ENCODE measurements around the gene TMEM181. TPM values are rescaled to one million over a fixed set of nuclear protein-coding genes. Genes with fewer than 3 reads are reported as not detected.

TMEM181 gene
- total RNA-seq, 1 donor from 2014 or later: 42.2 TPM

GRCh38 chr6:158635427-158636073, 75.7 kb downstream of the TMEM181 start:
- Mint-ChIP-seq H3K27ac (ENCODE audit: unreplicated experiment) (peak overlapping the region; percentile 36), H3K36me3 (ENCODE audit: low read depth) (peaks cover 36% of the 10 kb centered on the region), H3K9me3 (ENCODE audit: low read depth) (no peaks in the 10 kb centered on the region), H3K4me3 (ENCODE audit: unreplicated experiment) (no peak overlapping the region), H3K27me3 (ENCODE audit: low read depth) (no peaks in the 10 kb centered on the region), H3K4me1 (ENCODE audit: low read depth) (peaks cover 42% of the 10 kb centered on the region)
- DNase-seq (ENCODE audit: low spot score): no peak
- TF ChIP-seq CTCF (IDR thresholded peaks at IDR 0.05): no peak

DNA sequence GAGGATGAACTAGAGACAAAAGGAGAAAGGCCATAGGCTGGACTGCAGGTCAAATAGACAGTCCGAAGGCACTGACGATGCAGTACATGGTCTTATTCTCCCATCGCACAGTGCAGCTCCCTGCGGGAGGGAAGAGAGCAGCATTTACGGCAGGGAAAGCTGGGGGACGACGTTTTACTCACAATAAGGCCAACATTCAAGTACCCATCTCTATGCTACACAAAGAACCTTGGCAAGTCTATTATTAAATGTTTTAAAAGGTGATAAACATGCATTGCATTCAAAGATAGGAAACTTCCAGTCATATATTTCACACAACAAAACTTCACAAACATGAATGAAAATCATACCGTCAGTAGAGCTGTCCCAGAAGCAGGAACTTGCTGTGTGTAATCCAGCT, 76.9 kb downstream of the TMEM181 start:
- H3K36me3 Mint-ChIP-seq (ENCODE audit: low read depth): peaks cover 31% of the 10 kb centered on the region
- peaks cover 41% of the 10 kb centered on the region for H3K4me1 Mint-ChIP-seq (ENCODE audit: low read depth)
- no peaks in the 10 kb centered on the region for H3K27me3 Mint-ChIP-seq (ENCODE audit: low read depth)
- no peak for TF ChIP-seq CTCF (IDR thresholded peaks at IDR 0.05)
- H3K27ac Mint-ChIP-seq (ENCODE audit: unreplicated experiment): no peak overlapping the region
- H3K9me3 Mint-ChIP-seq (ENCODE audit: low read depth): no peaks in the 10 kb centered on the region
- DNase-seq (ENCODE audit: low spot score): no peak
- H3K4me3 Mint-ChIP-seq (ENCODE audit: unreplicated experiment): no peak overlapping the region

GRCh38 chr6:158638324-158638854, 78.5 kb downstream of the TMEM181 start:
- H3K4me1 Mint-ChIP-seq (ENCODE audit: low read depth): peaks cover 51% of the 10 kb centered on the region
- H3K4me3 Mint-ChIP-seq (ENCODE audit: unreplicated experiment): no peak overlapping the region
- no peaks in the 10 kb centered on the region for H3K9me3 Mint-ChIP-seq (ENCODE audit: low read depth)
- peaks cover 28% of the 10 kb centered on the region for H3K36me3 Mint-ChIP-seq (ENCODE audit: low read depth)
- no peak for TF ChIP-seq CTCF (IDR thresholded peaks at IDR 0.05)
- DNase-seq (ENCODE audit: low spot score): no peak
- no peaks in the 10 kb centered on the region for H3K27me3 Mint-ChIP-seq (ENCODE audit: low read depth)
- peak overlapping the region; percentile 34 for H3K27ac Mint-ChIP-seq (ENCODE audit: unreplicated experiment)

- Mint-ChIP-seq H3K4me3 (ENCODE audit: unreplicated experiment) (no peak overlapping the region), H3K27me3 (ENCODE audit: low read depth) (no peaks in the 10 kb centered on the region), H3K27ac (ENCODE audit: unreplicated experiment) (peak overlapping the region; percentile 34), H3K36me3 (ENCODE audit: low read depth) (peaks cover 28% of the 10 kb centered on the region), H3K9me3 (ENCODE audit: low read depth) (no peaks in the 10 kb centered on the region), H3K4me1 (ENCODE audit: low read depth) (peaks cover 56% of the 10 kb centered on the region)
- TF ChIP-seq CTCF (IDR thresholded peaks at IDR 0.05): no peak
- no peak for DNase-seq (ENCODE audit: low spot score)
Observed at GRCh38 chr6:158639056-158639455, 79.2 kb downstream of the TMEM181 start.

GRCh38 chr6:158640519-158640918, 80.6 kb downstream of the TMEM181 start:
- no peaks in the 10 kb centered on the region for H3K27me3 Mint-ChIP-seq (ENCODE audit: low read depth)
- H3K4me1 Mint-ChIP-seq (ENCODE audit: low read depth): peaks cover 64% of the 10 kb centered on the region
- H3K36me3 Mint-ChIP-seq (ENCODE audit: low read depth): peaks cover 23% of the 10 kb centered on the region
- no peak for TF ChIP-seq CTCF (IDR thresholded peaks at IDR 0.05)
- peak overlapping the region; percentile 78 for H3K27ac Mint-ChIP-seq (ENCODE audit: unreplicated experiment)
- DNase-seq (ENCODE audit: low spot score): no peak
- no peak overlapping the region for H3K4me3 Mint-ChIP-seq (ENCODE audit: unreplicated experiment)
- H3K9me3 Mint-ChIP-seq (ENCODE audit: low read depth): no peaks in the 10 kb centered on the region

Data from chondrocyte (in vitro differentiated cells).